Measurements from ENCODE around the gene CAMSAP3.

CAMSAP3 gene

DNA sequence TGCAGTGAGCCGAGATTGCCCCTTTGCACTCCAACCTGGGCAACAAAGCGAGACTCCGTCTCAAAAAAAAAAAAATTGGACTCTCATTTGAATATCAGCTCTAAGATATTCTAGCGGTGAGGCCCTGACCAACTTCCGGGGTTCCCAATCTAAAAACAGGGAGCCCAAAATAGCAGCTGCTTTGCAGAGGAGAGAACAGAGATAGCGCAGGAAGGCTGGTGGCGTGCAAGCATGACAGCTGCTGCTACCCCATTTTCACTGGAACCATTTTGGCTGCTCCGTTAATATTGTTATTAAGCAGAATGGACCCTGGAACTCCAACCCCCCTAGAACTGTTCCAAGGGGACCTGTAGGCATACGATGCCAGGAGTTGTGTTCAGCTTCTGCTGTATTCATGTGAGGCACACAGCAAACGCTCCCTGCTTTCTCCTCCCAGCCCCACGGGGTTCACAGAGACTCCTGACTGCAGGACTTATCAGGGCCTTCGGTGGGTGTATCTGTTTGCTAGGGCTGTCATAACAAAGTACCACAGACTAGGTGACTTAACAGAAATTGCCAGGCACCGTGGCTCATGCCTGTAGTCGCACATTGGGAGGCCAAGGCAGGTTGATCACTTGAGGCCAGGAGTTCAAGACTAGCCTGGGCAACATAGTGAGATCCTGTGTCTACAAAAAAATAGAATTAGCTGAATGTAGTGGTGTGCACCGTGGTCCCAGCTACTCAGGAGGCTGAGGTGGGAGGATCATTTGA, 52.8 kb downstream of the CAMSAP3 start:
- no peak for DNase-seq (ENCODE audit: low spot score)

DNA sequence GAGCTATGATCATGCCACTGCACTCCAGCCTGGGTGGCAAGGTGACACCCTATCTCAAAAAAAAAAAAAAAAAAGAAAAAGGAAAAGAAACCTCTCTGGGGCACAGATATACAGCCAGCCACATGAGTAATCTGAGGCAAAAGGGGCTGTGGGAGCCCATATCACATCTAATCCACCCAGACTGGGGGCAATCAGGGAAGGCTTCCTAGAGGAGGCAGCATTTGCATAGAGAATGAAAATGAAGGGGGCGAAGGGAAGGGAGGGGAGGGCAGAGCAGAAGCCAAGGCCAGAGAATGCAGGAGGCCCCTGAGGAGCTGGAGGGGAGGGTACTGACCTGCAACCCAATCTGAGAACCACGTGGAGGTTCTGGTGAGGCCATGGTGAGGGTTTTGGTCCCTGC, 54.5 kb downstream of the CAMSAP3 start:
- no peak for DNase-seq (ENCODE audit: low spot score)

DNA sequence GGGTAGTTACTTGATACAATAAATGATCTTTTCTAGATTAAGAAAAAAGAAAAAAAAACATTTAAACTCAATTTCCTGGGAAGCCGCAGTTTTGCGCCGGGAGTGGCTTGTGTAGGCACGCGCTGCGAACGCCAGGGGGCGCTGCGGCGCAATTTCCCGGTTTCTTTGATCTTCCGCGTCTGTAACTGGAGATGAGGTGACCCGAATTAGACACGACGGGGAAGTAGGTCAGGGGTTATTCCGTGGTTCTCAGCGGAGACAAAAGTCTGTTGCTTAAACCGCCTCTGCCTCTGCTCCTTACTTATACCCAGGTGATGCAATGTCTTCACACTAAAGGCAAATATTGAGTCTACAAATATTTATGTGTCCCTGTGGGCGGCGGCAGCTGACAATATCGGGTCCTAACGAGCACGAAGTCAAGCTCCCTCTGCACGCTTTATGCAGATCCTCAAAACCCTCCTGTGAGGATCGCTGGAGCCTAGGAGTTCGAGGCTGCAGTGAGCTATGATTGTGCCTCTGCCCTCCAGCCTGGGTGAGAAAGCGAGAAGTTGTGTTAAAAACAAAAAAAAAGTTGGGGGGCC, 56.5 kb downstream of the CAMSAP3 start:
- peak; percentile 82 for DNase-seq (ENCODE audit: low spot score)

DNA sequence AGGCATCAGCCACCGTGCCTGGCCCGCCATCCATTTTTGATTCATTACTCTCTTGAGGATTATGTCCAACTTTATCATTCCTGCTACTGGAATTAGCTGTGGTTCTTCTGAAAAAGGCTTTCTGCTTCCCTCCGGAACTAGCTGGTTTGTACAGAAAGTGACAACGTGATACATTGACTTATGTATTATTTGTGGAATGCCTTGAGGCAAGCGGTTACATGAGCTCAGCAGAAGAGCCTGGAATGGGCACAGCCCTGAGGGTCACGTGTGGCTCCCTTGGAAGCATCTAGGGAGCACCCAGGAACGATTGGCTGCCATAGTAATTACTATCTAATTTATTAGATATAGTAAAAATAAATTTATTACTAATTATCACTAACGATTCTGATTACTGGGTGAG, 58.7 kb downstream of the CAMSAP3 start:
- DNase-seq (ENCODE audit: low spot score): no peak

DNA sequence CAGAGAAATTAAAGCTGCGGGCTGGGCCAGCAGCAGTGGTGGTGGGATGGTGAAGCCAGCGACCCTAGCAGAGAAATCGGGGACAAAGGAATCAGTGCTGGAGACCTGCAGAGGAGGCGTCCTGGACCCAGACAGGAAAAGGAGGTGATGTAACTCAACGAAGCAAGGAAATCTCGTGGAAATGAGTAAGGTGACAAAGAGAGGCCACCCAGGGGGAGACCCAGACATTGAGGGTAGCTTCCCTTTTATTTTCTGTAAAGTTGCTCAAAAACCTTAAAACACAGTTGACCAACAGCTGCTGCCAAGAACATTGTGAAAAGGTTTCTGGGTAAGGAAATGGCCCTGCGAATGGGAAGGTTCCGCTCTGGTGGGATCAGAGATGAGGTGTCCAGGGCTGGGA, 59.9 kb downstream of the CAMSAP3 start:
- no peak for DNase-seq (ENCODE audit: low spot score)

DNA sequence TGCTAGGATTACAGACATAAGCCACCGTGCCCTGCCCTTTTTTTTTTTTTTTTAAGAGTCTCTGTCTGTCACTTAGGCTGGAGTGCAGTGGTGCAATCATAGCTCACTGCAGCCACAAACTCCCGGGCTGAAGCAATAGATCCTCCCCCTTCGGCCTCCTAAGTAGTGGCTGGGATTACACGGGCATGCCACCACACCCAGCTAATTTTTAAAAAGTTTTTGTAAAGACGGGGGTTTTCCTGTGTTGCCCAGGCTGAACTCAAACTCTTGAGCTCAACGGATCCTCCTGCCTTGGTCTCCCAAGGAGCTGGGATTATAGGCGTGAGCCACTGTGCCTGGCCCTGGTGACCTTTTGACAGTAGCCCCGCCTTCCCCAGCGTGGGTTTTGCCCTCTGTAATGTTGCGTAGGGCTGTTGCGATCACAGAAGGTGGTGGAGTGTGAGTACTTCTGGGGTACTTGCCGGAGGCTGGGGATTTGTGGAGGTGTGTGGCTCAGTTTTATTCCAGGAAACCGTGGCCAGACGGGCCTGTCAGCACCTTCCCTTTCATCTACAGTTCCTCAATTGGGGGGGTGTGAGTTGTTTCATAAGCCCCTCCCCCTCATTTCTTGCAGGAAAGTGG, 61.6 kb downstream of the CAMSAP3 start:
- DNase-seq (ENCODE audit: low spot score): no peak

DNA sequence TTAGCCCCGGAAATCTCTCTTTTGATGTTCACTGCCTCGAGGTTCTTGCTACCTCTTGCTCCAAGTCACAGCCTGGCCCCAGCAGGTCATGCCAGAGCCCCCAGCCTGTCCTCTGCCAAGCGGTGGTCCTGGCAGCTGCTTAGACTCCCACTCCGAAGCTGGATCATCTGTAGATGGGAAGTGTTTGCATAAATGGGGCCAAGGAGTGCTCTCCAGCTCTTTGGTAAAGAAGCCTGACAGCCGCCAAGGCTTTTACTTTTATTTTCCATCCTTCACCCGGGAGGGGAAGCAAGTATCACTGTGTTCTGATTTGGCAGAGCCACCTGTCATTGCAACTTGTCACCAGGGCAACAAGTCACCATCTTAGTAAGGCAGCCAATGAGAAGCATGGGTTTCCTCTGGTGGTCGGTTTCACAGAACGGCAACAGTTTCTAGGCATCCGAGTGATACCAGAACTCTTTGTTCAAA, 62.6 kb downstream of the CAMSAP3 start:
- DNase-seq (ENCODE audit: low spot score): peak; percentile 66

DNA sequence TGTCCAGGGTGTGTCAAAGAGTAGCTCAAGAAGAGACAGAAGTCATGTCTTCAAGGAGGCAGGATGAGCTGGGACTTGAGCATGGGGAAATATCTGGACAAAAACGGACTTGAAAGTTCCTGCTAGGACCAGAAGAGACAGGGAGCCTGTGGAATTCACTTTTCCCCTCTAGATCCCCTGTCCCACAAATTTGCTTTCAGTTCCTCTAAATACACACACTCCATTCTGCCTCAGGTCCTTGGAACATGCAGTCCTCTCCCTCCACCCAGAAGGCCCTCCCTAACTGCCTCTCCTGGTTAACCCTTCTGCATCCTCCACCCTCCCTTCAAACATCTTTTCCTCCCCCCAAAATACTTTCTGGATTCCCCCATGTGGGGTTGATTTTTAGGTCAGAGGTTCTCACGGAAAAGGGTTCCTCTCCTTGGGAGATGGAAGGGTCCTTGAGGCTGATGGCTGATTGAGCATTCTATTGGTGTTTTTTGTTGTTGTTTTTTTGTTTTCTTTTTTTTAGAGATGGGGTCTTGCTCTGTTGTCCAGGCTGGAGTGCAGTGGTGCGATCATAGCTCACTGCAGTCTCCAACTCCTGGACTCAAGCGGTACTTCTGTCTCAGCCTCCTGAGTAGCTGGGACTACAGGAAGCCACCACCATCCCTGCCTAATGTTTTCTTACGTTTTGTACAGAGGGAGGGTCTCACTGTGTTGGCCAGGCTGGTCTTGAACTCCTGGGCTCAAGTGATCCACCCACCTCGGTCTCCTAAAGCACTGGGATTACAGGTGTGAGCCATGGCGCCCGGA, 66.3 kb downstream of the CAMSAP3 start:
- DNase-seq (ENCODE audit: low spot score): no peak

DNA sequence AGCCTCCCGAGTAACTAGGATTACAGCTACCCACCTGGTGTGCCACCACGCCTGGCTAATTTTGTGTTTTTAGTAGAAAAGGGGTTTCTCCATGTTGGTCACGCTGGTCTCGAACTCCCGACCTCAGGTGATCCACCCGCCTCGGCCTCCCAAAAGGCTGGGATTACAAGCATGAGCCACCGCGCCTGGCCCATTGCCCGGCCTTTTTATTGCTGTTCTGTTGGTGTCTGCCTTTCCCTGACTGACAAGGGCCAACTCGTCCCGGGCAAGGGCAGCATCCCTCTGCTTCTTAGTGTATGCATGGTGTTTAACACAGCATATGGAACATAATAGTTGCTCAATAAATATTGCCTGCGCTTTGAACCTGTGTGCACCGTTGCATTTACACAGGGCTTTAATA, 67.0 kb downstream of the CAMSAP3 start:
- no peak for DNase-seq (ENCODE audit: low spot score)

DNA sequence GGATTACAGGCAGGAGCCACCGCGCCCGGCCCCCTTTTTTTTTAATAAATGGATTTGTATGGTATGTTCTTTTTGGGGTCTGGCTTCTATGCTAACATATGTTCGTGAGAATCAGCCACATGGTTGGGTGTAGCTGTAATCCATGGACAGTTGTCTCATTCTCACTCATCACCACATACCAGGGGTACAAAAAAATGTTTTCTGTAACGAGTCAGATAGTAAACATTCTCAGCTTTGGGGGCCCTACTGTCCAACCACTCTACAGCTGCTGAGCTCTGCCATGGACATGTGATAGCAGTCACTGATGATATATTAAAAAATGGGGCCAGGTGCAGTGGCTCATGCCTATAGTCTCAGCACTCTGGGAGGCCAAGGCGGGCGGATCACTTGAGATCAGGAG, 68.0 kb downstream of the CAMSAP3 start:
- DNase-seq (ENCODE audit: low spot score): no peak

DNA sequence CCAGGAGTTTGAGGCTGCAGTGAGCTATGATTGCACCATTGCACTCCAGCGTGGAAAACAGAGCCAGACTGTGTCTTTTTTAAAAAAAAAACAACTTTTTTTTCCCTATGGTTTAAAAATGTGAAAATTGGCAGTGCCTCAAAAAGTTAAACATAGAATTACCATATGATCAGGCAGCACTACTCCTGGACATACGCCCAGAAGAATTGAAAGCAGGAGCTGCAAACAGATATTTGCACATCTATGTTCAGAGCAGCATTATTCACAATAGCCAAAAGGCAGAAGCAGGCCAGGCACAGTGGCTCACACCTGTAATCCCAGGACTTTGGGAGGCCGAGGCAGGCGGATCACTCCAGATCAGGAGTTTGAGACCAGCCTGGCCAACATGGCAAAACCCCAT, 69.4 kb downstream of the CAMSAP3 start:
- DNase-seq (ENCODE audit: low spot score): no peak
